GM12874 (cell line): ENCODE results near the gene FOXK2.

Experiments
- TF ChIP-seq, protein P1 (sequence below): IDR thresholded peaks from 2 replicates; pipeline ENCODE4 v1.5.1; 2011; ENCODE audit warnings: low read depth, mild to moderate bottlenecking, control low read depth, low read length, moderate library complexity; ENCODE audit not compliant: insufficient read depth

Gene FOXK2

DNA sequence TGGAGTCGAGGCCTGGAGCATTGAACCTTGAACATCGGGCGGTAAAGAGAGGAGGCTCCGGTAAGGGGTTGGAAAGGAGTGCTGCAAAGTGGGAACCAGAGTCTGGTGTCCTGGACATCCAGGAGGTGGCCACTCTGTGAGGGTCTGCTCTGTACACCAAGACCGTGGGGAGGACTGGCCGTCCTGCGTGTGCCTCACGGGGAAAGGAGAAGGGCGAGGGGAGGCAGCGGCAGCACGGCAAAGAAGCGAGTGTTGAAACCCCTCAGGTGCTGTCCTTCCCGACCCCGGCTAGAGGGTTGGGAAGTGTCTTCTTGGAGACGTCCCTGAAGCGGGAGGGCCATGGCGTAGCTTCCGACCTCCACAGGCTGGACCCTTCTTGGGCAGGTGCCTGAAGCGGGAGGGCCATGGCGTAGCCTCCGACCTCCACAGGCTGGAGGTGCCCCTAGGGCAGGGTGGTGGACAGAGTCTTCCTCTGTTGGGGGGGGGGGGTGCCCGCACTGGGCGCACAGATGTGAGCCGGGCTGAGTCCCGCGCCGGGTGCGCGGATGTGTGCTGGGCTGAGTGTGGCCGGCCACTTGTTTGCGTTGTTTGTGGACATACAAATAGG is 42.0 kb downstream of the FOXK2 start:
- TF ChIP-seq, protein P1, sequence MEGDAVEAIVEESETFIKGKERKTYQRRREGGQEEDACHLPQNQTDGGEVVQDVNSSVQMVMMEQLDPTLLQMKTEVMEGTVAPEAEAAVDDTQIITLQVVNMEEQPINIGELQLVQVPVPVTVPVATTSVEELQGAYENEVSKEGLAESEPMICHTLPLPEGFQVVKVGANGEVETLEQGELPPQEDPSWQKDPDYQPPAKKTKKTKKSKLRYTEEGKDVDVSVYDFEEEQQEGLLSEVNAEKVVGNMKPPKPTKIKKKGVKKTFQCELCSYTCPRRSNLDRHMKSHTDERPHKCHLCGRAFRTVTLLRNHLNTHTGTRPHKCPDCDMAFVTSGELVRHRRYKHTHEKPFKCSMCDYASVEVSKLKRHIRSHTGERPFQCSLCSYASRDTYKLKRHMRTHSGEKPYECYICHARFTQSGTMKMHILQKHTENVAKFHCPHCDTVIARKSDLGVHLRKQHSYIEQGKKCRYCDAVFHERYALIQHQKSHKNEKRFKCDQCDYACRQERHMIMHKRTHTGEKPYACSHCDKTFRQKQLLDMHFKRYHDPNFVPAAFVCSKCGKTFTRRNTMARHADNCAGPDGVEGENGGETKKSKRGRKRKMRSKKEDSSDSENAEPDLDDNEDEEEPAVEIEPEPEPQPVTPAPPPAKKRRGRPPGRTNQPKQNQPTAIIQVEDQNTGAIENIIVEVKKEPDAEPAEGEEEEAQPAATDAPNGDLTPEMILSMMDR = no peak

DNA sequence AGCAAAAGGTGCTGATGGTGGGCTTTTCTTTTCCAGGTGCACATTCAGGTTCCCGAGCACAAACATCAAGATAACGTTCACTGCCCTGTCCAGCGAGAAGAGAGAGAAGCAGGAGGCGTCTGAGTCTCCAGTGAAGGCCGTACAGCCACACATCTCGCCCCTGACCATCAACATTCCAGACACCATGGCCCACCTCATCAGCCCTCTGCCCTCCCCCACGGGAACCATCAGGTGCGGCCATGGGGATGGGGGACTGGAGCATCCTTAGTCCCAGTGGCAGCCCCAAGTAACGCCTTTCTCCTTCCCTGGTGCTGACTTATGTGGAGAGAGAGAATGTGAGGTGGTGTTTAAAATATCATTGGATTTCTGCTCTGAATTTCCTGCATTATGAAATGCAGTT is 43.8 kb downstream of the FOXK2 start:
- TF ChIP-seq, protein P1 = no peak

DNA sequence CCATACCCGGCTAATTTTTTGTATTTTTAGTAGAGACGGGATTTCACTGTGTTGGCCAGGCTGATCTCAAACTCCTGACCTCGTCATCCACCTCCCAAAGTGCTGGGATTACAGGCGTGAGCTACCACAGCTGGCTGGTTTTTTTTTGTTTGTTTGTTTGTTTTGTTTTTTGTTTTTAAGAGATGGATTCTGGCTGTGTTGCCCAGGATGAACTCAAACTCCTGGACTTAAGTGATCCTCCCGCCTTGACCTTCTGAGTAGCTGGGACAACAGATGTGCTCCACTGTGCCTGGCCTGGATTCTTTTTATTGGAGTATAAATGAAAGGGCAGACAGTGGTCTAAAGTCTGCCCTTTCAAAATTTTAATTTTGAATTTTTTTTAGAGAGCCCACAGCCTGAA is 44.7 kb downstream of the FOXK2 start:
- TF ChIP-seq, protein P1 = no peak

DNA sequence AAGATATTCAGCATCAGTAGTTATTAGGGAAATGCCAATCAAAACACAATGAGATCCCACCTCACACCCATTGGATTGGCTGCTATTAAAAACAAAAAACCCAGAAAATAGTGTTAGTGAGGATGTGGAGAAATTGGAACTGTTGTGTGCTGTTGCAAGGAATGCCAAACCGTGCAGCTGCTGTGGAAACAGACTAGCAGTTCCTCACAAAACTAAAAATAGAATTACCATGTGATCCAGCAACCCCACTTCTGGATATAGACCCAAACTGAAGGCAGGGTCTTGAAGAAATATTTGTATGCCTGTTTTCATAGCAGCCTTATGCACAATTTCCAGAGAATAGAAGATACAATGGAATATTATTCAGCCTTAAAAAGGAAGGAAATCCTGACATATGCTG is 46.0 kb downstream of the FOXK2 start:
- TF ChIP-seq, protein P1 = no peak

DNA sequence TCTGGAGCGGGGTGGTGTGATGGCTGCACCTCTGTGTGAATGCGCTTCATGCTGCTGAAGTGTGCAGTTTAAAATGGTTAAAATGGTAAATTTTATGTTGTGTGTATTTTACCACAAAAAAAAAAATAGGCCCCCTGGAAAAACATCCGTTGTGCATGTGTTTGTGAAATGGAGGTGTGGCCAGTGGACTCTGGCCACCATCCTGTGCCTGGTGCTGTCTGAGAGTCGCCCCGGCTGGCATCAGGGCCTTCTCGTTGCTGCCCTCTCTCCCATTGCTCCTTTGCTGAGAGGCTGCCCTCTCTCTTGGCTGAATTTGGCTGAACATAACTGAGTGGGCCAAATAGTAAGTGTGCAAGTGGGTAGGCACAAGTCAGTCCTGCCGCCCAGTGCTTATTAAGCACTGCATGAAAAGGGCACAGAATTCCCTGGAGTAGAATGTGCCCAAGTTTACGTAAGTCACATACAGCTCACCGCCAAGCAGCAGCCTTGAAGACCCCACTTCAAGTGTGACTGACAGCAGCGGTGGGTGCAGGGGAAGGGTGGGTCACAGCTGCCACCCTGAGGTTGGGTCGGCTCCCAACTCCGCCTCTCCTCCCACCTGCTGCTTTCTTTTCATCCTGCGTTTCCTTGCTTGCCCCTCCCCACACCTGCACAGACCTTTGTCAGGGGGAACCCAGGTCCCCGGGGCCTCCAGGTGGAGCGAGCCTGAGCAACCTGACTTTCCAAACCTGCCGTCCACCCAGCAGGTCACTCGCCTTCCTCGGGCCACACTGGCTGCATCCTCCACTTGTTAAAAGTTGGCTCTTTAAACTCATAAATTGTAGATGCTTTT is 46.8 kb downstream of the FOXK2 start:
- TF ChIP-seq, protein P1 = no peak

DNA sequence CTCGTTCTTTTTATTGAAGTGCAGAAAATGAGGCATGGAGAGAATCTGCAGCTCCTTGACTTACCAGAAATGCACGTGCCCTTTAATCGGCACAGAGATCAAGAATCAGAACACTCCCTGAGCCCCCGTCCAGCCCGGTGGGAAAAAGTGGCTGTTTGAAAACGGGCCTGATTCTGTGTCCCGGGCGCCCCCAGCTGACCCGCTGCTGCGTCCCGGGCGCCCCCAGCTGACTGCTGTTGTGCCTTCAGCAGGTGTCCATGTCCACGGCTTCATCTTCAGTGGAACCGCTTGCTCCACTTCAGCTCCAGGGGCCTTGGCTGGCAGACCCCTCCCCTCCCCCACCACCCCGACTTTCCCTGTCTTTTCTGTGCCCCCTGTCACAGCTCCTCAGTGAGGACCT is 47.8 kb downstream of the FOXK2 start:
- TF ChIP-seq, protein P1 = no peak

DNA sequence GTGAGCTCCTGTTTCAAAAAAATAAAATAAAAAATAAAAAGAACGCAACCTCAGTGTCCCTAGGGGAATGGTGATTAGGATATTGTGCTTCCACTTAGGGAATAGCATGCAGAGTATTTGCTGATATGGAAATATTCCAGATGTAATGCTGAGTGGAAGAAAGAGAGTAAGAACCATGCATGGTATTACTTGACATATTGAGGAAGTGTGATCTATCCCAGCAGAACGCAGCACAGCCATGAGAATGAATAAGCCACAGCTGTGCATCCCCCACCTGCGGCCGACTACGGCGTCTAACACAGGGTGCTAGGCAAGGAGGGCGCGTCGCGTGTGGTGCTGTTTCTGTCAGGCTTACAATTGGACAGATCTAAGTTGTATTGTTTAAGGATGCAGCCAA is 49.5 kb downstream of the FOXK2 start:
- TF ChIP-seq, protein P1 = no peak
